ENCODE measurements around the gene NADK. TPM values are rescaled to one million over a fixed set of nuclear protein-coding genes. Genes with fewer than 3 reads are reported as not detected.

Gene NADK
- total and polyA plus RNA-seq, 10 of the 15 experiments (the other 5 are each of a cell fraction or from before 2014, with no cell fraction given), result 1.1 to 93.2 (median 46.9) TPM

- TF ChIP-seq NBN (IDR thresholded peaks at IDR 0.05), result no peak
- TF ChIP-seq CHD4 (IDR thresholded peaks at IDR 0.05), result no peak
- 0 out of 2 replicates have a peak, but pooled peaks have one; percentile 27 for TF ChIP-seq EED (IDR thresholded peaks at IDR 0.05; ENCODE audit: low read depth)
- TF ChIP-seq YY1 (IDR thresholded peaks at IDR 0.05; ENCODE audit: low read depth, low read length), result no peak
- peak; percentile 62 for TF ChIP-seq POLR2A (IDR thresholded peaks at IDR 0.05; ENCODE audit: low read depth, low read length)
- TF ChIP-seq MAX (IDR thresholded peaks at IDR 0.05; ENCODE audit: low read depth, low read length), result no peak
- TF ChIP-seq HCFC1 (IDR thresholded peaks at IDR 0.05; ENCODE audit: low read length), result no peak
- TF ChIP-seq TCF7 (IDR thresholded peaks at IDR 0.05; ENCODE audit: borderline replicate concordance), result no peak
- TF ChIP-seq CREM (IDR thresholded peaks at IDR 0.05; ENCODE audit: low read depth), result no peak
- TF ChIP-seq FOXM1 (IDR thresholded peaks at IDR 0.05; ENCODE audit: low read depth, low read length), result no peak
- no peak for TF ChIP-seq ZZZ3 (IDR thresholded peaks at IDR 0.05; ENCODE audit: control insufficient read depth, insufficient read length, low read depth)
- no peak for TF ChIP-seq E4F1 (IDR thresholded peaks at IDR 0.05; ENCODE audit: borderline replicate concordance, partially characterized antibody)
- no peak for TF ChIP-seq ZBTB4 (CRISPR knock-in tag; IDR thresholded peaks at IDR 0.05)
- TF ChIP-seq MYC (IDR thresholded peaks at IDR 0.05; ENCODE audit: insufficient read depth, insufficient read length, insufficient replicate concordance, low read length, severe bottlenecking), result no peak
- no peak for TF ChIP-seq TARDBP (IDR thresholded peaks at IDR 0.05; ENCODE audit: borderline replicate concordance)
- TF ChIP-seq E2F4 (IDR thresholded peaks at IDR 0.05; ENCODE audit: low read depth, low read length), result no peak
- 0 out of 2 replicates have a peak, but pooled peaks have one; percentile 67 for TF ChIP-seq GATAD2B (conservative IDR thresholded peaks at IDR 0.05; ENCODE audit: low read depth)
- TF ChIP-seq ZNF687 (IDR thresholded peaks at IDR 0.05), result no peak
Measured at GRCh38 chr1:1782399-1783221, 4.3 kb upstream of the NADK start (continued).
